ENCODE data around the gene PSMD1.

The PSMD1 gene

GRCh38 chr2:231212329-231212845 is 155.7 kb downstream of the PSMD1 start:
- DNase-seq, result no peak

GRCh38 chr2:231213931-231214642 is 157.4 kb downstream of the PSMD1 start:
- no peak for DNase-seq

GRCh38 chr2:231218366-231218765 is 161.7 kb downstream of the PSMD1 start:
- no peak for DNase-seq

GRCh38 chr2:231219289-231219688 is 162.6 kb downstream of the PSMD1 start:
- DNase-seq, result no peak

GRCh38 chr2:231221761-231222160 is 165.1 kb downstream of the PSMD1 start:
- DNase-seq, result peak in 1 of 3 donors; percentile 14
